Activated CD4-positive, alpha-beta T cell treated with anti-CD3 and anti-CD28 coated beads, Interleukin-2, amount 50 U/mL, for 48 hours (primary cell): ENCODE data around the gene FBXO28.
"Not testable (repeated sequence)": the region's sequence is repeated elsewhere in the genome, so short reads cannot be mapped to it uniquely, and the experiment has no call there.

Source experiments
- DNase-seq, 2 experiments: peaks; one replicate each; pipeline ENCODE4 v3.0.0-alpha.2; 2020

FBXO28 gene

GRCh38 chr1:224192082-224192788 lies 78.3 kb downstream of the FBXO28 start:
- no peak for DNase-seq

DNA sequence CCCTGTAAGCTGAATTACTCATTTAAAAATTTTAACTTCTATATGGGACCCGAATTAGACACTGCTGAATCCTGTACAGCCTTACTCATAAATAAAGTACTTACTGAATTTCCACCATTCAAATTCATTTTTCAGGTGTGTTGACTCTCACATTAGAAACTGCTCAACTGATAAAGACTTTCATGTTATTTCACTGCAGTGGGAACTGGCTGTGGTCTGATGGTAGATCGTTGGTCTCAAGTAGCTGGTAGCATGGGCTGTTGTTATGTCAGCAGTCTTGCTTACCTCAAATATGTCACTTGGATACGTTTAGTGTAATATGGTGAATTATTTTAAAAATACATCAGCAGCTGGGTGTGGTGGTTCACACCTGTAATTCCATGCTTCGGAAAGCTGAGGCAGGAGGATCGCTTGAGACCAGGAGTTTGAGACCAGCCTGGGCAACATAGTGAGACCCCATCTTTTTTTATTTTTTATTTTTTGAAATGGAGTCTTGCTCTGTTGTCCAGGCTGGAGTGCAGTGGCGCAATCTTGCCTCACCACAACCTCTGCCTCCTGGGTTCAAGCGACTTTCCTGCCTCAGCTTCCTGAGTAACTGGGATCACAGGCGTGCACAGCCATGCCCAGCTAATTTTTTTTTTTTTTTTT lies 79.5 kb downstream of the FBXO28 start:
- no peak for DNase-seq

DNA sequence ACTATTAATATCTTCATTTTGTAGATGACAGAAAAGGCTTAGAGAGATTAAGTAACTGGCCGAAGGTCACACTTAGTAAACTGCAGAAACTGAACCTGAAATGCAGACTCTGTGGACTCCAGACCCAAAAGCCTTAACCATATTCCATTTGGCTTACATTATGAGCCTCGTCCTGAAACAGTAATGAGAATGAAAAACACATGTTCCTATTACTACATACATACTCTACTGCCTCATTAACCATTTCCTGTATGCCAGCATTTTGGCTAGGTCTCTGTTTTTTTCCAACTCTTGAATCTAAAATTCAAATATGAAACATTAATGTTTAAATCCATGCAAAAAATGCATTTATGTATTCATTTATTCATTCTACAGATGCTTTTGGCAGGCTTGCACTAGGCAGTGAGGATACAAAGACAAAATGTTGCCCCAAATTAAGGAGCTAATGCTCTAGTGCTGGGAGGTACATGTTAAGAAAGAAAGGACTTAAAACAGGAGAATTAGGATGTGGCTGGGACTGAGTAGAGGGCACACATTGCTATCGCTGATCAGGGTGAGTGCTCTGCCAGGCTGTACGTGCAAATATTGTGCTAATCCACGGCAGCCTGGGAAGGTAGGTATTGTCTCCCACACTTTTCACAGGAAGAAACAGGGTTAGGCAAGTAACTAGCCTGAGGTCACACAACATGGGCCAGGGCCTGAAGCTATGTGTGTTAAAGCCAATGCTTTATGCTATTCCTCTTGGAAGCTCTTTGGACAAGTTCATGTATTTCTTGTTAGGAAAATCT lies 83.1 kb downstream of the FBXO28 start:
- DNase-seq, result no peak

GRCh38 chr1:224198572-224198971 lies 84.7 kb downstream of the FBXO28 start:
- DNase-seq, result no peak

GRCh38 chr1:224199679-224200078 lies 85.8 kb downstream of the FBXO28 start:
- DNase-seq, result no peak

DNA sequence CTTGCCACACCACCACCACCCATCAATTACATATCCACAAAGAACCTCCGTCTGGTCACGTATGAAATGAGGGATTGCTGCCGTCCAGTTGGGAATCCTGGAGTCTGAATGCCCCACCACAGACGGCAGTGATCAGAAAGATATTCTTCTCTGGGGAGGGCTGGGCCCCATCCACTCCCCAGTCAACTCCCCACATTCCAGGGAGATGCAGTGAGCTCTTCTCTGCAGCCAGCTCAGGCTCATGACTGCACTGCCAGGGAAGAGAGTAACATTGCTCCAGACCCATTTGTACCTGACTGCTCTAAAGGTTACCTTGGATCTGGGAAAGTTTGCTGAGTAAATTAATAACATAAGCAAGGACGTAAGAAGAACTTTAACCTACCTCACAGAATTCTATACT lies 87.5 kb downstream of the FBXO28 start:
- no peak for DNase-seq

DNA sequence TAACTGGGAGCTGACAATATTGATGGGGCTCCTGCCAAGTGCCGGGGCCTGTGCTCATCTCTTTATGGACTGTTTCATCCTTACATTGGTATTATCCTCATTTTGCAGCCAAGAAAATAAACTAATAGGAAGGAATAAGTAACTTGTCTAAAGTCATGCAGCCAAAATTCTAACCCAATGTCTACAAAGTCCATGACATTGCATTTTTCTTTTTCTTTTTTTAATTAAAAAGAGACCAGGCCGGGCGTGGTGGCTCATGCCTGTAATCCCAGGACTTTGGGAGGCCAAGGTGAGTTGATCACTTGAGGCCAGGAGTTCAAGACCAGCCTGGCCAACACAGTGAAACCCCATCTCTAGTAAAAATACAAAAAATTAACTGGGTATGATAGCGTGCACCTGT lies 87.9 kb downstream of the FBXO28 start:
- DNase-seq, result no peak

- no peak for DNase-seq
Observed at GRCh38 chr1:224203243-224204016, 89.5 kb downstream of the FBXO28 start.

GRCh38 chr1:224205438-224205840 lies 91.5 kb downstream of the FBXO28 start:
- DNase-seq, result peak; percentile 29 to 55

DNA sequence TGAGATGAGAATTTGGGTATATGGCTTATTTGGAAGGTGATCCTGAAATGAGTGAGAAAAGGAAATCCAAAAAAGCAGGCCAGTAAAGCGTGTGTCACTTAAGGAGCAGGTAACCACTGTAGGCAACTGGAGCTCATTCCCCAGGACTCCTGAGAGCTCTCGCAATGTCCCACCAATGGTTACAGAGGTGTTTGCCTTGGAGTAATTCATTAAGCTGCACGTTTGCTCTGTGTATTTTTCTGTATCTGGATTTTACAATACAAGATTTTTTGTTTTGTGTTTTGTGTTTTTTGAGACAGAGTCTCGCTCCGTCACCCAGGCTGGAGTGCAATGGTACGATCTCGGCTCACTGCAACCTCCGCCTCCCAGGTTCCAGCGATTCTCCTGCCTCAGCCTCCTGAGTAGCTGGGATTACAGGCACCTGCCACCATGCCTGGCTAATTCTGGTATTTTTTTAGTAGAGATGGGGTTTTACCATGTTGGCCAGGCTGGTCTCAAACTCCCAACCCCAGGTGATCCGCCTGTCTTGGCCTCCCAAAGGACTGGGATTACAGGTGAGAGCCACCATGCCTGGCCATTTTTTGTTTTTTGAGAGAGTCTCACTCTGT lies 92.1 kb downstream of the FBXO28 start:
- not testable (repeated sequence) for DNase-seq

- DNase-seq, result no peak
Observed at GRCh38 chr1:224211206-224211962, 97.5 kb downstream of the FBXO28 start.
